Trophoblast cell (in vitro differentiated cells and primary cell): ENCODE measurements around the gene HEXIM1.
A peak's percentile ranks its signal among the peaks of the same experiment; 100 is the strongest.

Source experiments
- DNase-seq, 2 donors: peaks; one replicate each; pipeline ENCODE4 v3.0.0-alpha.2; 2016
- H2AFZ ChIP-seq: 2 replicates; pipeline ENCODE4 v1.6.1; 2013; ENCODE audit warnings: low read length, moderate library complexity, mild to moderate bottlenecking; ENCODE audit not compliant: insufficient read depth, poor library complexity
- H2AK5ac ChIP-seq: 2 replicates; pipeline ENCODE4 v1.6.1; 2013; ENCODE audit warnings: mild to moderate bottlenecking, low read length
- H2BK120ac ChIP-seq: 2 replicates; pipeline ENCODE4 v1.6.1; 2013; ENCODE audit warnings: low read length, mild to moderate bottlenecking, moderate library complexity; ENCODE audit not compliant: insufficient read depth, poor library complexity
- H2BK12ac ChIP-seq: 2 replicates; pipeline ENCODE4 v1.6.1; 2013; ENCODE audit warnings: mild to moderate bottlenecking, low read length, moderate library complexity
- H2BK5ac ChIP-seq: 2 replicates; pipeline ENCODE4 v1.6.1; 2013; ENCODE audit warnings: low read length, low read depth, moderate library complexity, mild to moderate bottlenecking; ENCODE audit not compliant: poor library complexity
- H3K14ac ChIP-seq: 2 replicates; pipeline ENCODE4 v1.6.1; 2013; ENCODE audit warnings: mild to moderate bottlenecking, low read length
- H3K18ac ChIP-seq: 2 replicates; pipeline ENCODE4 v1.6.1; 2013; ENCODE audit warnings: mild to moderate bottlenecking, low read length
- H3K23ac ChIP-seq: 2 replicates; pipeline ENCODE4 v1.6.1; 2013; ENCODE audit warnings: low read length
- H3K27ac ChIP-seq: 2 replicates; pipeline ENCODE4 v1.5.1; 2013; ENCODE audit warnings: low read depth, mild to moderate bottlenecking, inconsistent platforms, low read length, moderate library complexity
- H3K27me3 ChIP-seq: 2 replicates; pipeline ENCODE4 v1.6.1; 2013; ENCODE audit warnings: inconsistent platforms, mild to moderate bottlenecking, low read length, moderate library complexity; ENCODE audit not compliant: insufficient read depth
- H3K36me3 ChIP-seq, 2 experiments: 1 replicate in 1 of 2; 2 replicates in 1 of 2; pipeline ENCODE4 v1.6.1; 2013; ENCODE audit warnings: low read length in 2 of 2, mild to moderate bottlenecking in 2 of 2, moderate library complexity in 1 of 2; ENCODE audit not compliant: insufficient read depth in 2 of 2, control insufficient read depth in 1 of 2
- H3K4ac ChIP-seq: 2 replicates; pipeline ENCODE4 v1.6.1; 2013; ENCODE audit warnings: low read depth, mild to moderate bottlenecking, low read length, moderate library complexity
- H3K4me1 ChIP-seq, 2 experiments: 1 replicate in 1 of 2; 2 replicates in 1 of 2; pipeline ENCODE4 v1.6.1; 2013; ENCODE audit warnings: low read length in 2 of 2, mild to moderate bottlenecking in 2 of 2, moderate library complexity in 1 of 2; ENCODE audit not compliant: insufficient read depth in 2 of 2, control insufficient read depth in 1 of 2
- H3K4me2 ChIP-seq: 2 replicates; pipeline ENCODE4 v1.6.1; 2013; ENCODE audit warnings: inconsistent platforms, mild to moderate bottlenecking, low read length, moderate library complexity
- H3K4me3 ChIP-seq: 2 replicates; pipeline ENCODE4 v1.5.1; 2013; ENCODE audit warnings: mild to moderate bottlenecking, low read depth, low read length, inconsistent platforms
- H3K79me1 ChIP-seq: one replicate; pipeline ENCODE4 v1.6.1; 2013; ENCODE audit warnings: low read length
- H3K79me2 ChIP-seq: 2 replicates; pipeline ENCODE4 v1.6.1; 2013; ENCODE audit warnings: low read length, mild to moderate bottlenecking; ENCODE audit not compliant: control insufficient read depth, insufficient read depth, poor library complexity
- H3K9ac ChIP-seq: 2 replicates; pipeline ENCODE4 v1.6.1; 2013; ENCODE audit warnings: mild to moderate bottlenecking, low read length
- H3K9me3 ChIP-seq: 2 replicates; pipeline ENCODE4 v1.6.1; 2013; ENCODE audit warnings: low read depth, mild to moderate bottlenecking, control low read depth, inconsistent platforms, low read length; ENCODE audit not compliant: insufficient read depth
- H4K12ac ChIP-seq: 2 replicates; pipeline ENCODE4 v1.6.1; 2013; ENCODE audit warnings: low read depth, mild to moderate bottlenecking, low read length, moderate library complexity
- H4K8ac ChIP-seq: 2 replicates; pipeline ENCODE4 v1.6.1; 2013; ENCODE audit warnings: low read depth, mild to moderate bottlenecking, low read length, moderate library complexity
- H4K91ac ChIP-seq: one replicate; pipeline ENCODE4 v1.6.1; 2013; ENCODE audit warnings: low read depth, mild to moderate bottlenecking, low read length, moderate library complexity
- WGBS: extraction: QIAGEN DNeasy Blood & Tissue Kit; methylation state at CpG from one replicate; pipeline ENCODE4 v1.1.7; 2013; ENCODE audit warnings: missing lambda C conversion rate; ENCODE audit not compliant: insufficient read length, insufficient coverage; ENCODE audit errors: extremely low coverage; 5-methylcytosine and 5-hydroxymethylcytosine counted together

HEXIM1 gene

GRCh38 chr17:45111850-45112249 lies 36.4 kb upstream of the HEXIM1 start:
- Histone ChIP-seq H3K23ac (no peak overlapping the region), H4K8ac (no peak overlapping the region), H3K4ac (no peak overlapping the region), H2AFZ (no peak overlapping the region), H4K12ac (no peak overlapping the region), H3K27me3 (no peaks in the 10 kb centered on the region), H2BK12ac (no peak overlapping the region), H3K79me1 (peaks cover 4% of the 10 kb centered on the region), H3K4me3 (no peak overlapping the region), H2BK120ac (no peak overlapping the region), H2BK5ac (no peak overlapping the region), H3K4me1 (peaks cover 9 to 11% of the 10 kb centered on the region in 2 experiments), H3K9ac (no peak overlapping the region), H3K36me3 (peaks cover 37 to 39% of the 10 kb centered on the region in 2 experiments), H4K91ac (no peak overlapping the region), H3K79me2 (no peaks in the 10 kb centered on the region), H2AK5ac (no peak overlapping the region), H3K14ac (no peak overlapping the region), H3K18ac (no peak overlapping the region), H3K9me3 (peaks cover 2% of the 10 kb centered on the region), H3K4me2 (no peak overlapping the region), H3K27ac (no peak overlapping the region)
- no peak for DNase-seq
- WGBS: no CpG with 5 or more reads among the region's 11 CpGs

DNA sequence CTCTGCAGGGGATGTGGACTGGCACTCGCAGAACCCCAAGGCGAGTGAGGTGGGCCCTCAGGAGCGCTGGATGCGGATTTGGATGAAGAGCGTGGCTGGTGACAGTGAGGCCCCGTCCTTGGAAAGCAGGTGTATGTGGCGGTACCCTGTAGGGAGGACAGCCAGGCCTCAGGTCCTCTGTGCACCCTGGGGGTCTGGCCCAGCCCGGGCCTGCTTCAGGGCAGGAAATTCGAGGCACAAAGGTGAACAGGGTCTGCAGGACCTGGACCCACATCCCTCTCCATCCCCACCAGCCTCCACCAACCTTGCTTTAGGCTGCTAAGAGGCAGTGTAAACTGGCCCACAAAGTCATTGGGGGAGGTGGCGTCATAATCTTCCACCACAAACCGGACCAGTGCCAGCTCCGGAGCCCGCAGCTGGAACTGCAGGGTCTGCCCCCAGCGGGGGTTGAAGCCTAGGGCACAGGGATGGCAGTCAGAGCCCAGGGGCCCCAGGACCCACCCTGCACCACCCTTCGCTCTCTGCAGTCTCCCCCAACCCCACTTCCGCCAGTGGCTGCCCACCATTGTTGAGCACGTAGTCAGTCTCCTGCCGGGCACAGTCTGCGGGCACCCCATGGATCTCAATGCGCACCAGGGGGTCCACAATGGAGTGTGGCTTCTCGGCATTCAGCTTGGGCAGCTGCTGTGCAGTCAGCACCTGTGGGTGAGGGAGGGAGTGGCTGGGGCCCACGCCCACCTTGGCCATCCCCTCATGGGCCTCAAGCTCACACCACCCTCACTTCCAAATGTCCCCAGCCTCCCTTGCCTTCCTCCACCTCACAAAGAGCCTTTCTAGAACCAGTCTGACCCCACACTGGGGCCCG lies 35.5 kb upstream of the HEXIM1 start:
- Histone ChIP-seq H3K79me2 (no peaks in the 10 kb centered on the region), H3K27me3 (no peaks in the 10 kb centered on the region), H3K4ac (no peak overlapping the region), H4K12ac (no peak overlapping the region), H3K4me1 (peaks cover 9 to 11% of the 10 kb centered on the region in 2 experiments), H3K23ac (no peak overlapping the region), H3K9ac (no peak overlapping the region), H3K4me3 (no peak overlapping the region), H4K8ac (no peak overlapping the region), H4K91ac (no peak overlapping the region), H3K36me3 (peaks cover 29 to 30% of the 10 kb centered on the region in 2 experiments), H3K79me1 (peaks cover 4% of the 10 kb centered on the region), H2BK12ac (no peak overlapping the region), H2BK5ac (no peak overlapping the region), H2AK5ac (no peak overlapping the region), H3K27ac (no peak overlapping the region), H3K9me3 (peaks cover 2% of the 10 kb centered on the region), H3K4me2 (no peak overlapping the region), H2BK120ac (no peak overlapping the region), H3K18ac (no peak overlapping the region), H3K14ac (no peak overlapping the region), H2AFZ (no peak overlapping the region)
- no peak for DNase-seq
- WGBS: no CpG with 5 or more reads among the region's 23 CpGs

GRCh38 chr17:45113424-45113754 lies 34.9 kb upstream of the HEXIM1 start:
- H3K27ac ChIP-seq: no peak overlapping the region
- no CpG with 5 or more reads among the region's 9 CpGs for WGBS
- peak overlapping the region; percentile 23 for H3K9ac ChIP-seq
- no peak overlapping the region for H3K4ac ChIP-seq
- H3K14ac ChIP-seq: no peak overlapping the region
- H2BK120ac ChIP-seq: no peak overlapping the region
- H3K4me3 ChIP-seq: no peak overlapping the region
- H4K12ac ChIP-seq: no peak overlapping the region
- H3K4me1 ChIP-seq: peaks cover 9 to 11% of the 10 kb centered on the region in 2 experiments
- H3K79me2 ChIP-seq: no peaks in the 10 kb centered on the region
- H4K91ac ChIP-seq: no peak overlapping the region
- H2AFZ ChIP-seq: no peak overlapping the region
- no peak overlapping the region for H3K18ac ChIP-seq
- peaks cover 4% of the 10 kb centered on the region for H3K79me1 ChIP-seq
- no peak for DNase-seq
- peaks cover 27 to 29% of the 10 kb centered on the region in 2 experiments for H3K36me3 ChIP-seq
- peaks cover 2% of the 10 kb centered on the region for H3K9me3 ChIP-seq
- H4K8ac ChIP-seq: no peak overlapping the region
- H2AK5ac ChIP-seq: no peak overlapping the region
- no peaks in the 10 kb centered on the region for H3K27me3 ChIP-seq
- no peak overlapping the region for H2BK12ac ChIP-seq
- no peak overlapping the region for H3K23ac ChIP-seq
- no peak overlapping the region for H3K4me2 ChIP-seq
- H2BK5ac ChIP-seq: no peak overlapping the region

- Histone ChIP-seq H4K12ac (no peak overlapping the region), H3K23ac (no peak overlapping the region), H3K18ac (no peak overlapping the region), H3K4me3 (no peak overlapping the region), H3K14ac (peak overlapping the region; percentile 8), H3K4me2 (no peak overlapping the region), H3K79me1 (peaks cover 4% of the 10 kb centered on the region), H2AFZ (no peak overlapping the region), H4K91ac (peak overlapping the region; percentile 66), H2AK5ac (no peak overlapping the region), H2BK120ac (peak overlapping the region; percentile 48), H3K27ac (no peak overlapping the region), H2BK12ac (peak overlapping the region; percentile 42), H3K4me1 (peaks cover 9 to 11% of the 10 kb centered on the region in 2 experiments), H3K9me3 (peaks cover 2% of the 10 kb centered on the region), H3K79me2 (no peaks in the 10 kb centered on the region), H3K36me3 (peaks cover 19 to 23% of the 10 kb centered on the region in 2 experiments), H4K8ac (no peak overlapping the region), H2BK5ac (peak overlapping the region; percentile 5), H3K4ac (peak overlapping the region; percentile 4), H3K27me3 (no peaks in the 10 kb centered on the region), H3K9ac (no peak overlapping the region)
- no CpG with 5 or more reads among the region's 19 CpGs for WGBS
- peak; percentile 93 to 95 for DNase-seq
Measured at GRCh38 chr17:45114117-45114932, 34.0 kb upstream of the HEXIM1 start.
